D721Med (cell line): Measurements from ENCODE around the gene NUMA1.

Experiments
- DNase-seq: peaks from one replicate; pipeline ENCODE4 v3.0.0; 2011; ENCODE audit warnings: low spot score; ENCODE audit not compliant: insufficient read length
- FAIRE-seq: peaks from 2 replicates; lab custom pipeline; 2011; peaks lifted over from hg19 to GRCh38; lab: Jason Lieb, UNC
- TF ChIP-seq, protein P1 (sequence below): IDR thresholded peaks from 2 replicates; pipeline ENCODE4 v1.5.1; 2012; ENCODE audit warnings: mild to moderate bottlenecking, control low read depth; ENCODE audit not compliant: insufficient read depth; ENCODE audit errors: missing control alignments

The NUMA1 gene

DNA sequence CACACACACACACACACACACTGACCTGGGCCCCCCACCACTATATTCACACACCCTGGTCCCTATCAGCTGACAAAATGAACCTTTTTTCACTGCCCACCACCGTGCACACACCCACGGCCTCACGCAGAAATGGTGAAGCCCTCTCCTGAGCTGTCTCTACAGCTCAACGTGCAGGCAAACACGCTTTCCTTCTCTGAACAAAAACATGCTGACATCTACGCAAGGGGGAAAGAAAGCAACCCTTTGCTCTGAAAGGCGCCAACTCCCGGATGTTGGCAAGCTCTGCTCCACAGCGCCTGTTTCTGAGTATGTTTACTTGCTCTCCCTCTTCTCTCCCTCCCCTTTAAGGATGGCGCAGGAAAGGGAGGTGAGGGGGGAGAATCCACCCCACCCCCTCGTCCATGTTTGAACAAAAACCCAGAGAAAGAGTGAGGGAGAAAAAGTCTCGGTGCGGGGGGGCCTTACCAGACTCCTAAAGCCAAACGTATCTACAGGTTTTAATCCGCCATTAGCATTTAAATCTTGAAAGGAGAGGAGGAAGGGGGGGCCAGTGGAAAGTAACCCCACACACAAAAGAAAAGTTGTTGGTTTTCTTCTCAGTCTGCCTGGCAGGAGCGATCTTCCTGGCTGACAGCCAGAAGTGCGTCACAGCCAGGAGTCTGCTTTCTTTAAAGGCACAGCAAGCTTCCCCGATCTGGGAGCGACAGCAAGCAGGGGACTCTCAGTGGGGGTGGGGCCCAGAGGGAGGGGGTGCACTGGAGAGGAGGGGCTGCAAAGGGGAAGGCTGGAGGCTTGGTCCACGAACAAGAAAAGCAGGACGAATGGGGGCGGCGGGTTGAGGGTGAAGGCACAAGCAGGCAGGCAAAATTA is 39.6 kb downstream of the NUMA1 start:
- FAIRE-seq = no peak

DNA sequence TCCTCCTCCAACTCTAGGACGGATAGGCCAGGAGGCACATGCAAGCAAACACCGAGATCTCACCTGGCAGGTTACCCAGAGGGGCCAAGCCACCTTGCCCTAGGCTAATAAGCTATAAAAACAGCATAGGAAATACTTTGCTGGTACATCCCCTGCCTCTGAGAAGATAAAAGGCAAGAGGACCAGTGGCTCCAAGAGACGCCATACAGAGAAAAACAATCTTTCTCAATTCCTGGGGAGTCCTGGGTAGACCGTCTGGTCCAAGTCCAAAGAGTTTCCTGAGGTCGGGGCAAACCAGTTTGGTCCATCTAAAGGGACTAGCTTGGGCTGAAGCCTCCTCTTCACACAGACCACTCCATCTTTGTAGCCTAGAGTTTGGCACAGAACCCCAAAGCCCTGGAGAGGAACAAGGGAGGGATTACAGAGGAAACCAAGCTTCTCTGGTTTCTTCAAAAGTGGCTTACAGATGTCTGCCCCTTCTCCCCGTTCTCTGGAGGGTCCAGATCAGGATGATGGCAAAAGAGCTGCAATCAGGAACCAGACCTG is 40.4 kb downstream of the NUMA1 start:
- no peak for FAIRE-seq
- DNase-seq = no peak

More for the DNA sequence above, 39.6 kb downstream of the NUMA1 start:
- TF ChIP-seq, protein P1, sequence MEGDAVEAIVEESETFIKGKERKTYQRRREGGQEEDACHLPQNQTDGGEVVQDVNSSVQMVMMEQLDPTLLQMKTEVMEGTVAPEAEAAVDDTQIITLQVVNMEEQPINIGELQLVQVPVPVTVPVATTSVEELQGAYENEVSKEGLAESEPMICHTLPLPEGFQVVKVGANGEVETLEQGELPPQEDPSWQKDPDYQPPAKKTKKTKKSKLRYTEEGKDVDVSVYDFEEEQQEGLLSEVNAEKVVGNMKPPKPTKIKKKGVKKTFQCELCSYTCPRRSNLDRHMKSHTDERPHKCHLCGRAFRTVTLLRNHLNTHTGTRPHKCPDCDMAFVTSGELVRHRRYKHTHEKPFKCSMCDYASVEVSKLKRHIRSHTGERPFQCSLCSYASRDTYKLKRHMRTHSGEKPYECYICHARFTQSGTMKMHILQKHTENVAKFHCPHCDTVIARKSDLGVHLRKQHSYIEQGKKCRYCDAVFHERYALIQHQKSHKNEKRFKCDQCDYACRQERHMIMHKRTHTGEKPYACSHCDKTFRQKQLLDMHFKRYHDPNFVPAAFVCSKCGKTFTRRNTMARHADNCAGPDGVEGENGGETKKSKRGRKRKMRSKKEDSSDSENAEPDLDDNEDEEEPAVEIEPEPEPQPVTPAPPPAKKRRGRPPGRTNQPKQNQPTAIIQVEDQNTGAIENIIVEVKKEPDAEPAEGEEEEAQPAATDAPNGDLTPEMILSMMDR = no peak
- no peak for DNase-seq

DNA sequence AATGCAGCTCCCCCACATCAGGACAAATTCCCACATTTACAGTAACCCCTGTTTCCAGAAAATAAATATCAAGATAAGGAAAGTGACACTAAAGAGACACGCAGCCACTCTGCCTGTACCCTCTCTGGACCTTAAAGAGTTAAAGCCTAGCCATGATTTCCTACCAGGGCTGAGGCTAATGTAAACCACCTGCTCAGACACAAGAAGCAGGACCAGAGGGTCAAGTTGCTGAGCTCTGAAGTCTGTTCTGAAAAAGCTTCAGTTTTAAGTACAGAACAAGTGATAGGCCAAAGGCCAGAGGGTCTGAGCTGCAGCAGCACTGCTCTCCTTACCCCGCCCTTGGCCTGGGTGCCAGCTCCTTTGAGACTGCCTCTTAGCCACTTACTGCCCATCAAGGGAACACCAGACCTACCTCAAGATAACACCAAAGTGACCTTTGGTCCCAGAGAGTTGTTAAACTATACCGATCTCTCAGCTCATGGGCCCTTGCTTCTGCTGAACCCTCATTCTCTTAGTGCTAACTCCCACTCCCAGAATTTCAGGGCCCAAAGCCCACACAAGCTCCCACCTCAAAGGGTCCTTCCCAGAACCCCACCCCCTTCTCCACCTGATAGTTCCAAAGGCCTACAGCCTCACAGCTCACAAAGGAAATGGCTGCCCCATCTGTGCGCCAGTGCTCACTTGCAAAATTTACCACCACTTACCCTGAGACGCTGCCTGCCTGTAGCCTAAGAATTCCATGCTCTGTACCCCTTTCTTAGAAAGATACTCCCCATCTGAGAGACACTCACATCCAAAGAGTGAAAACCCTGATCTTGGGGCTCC is 41.1 kb downstream of the NUMA1 start:
- no peak for DNase-seq
- TF ChIP-seq, protein P1 = no peak
- FAIRE-seq = no peak

More for the DNA sequence above, 40.4 kb downstream of the NUMA1 start:
- TF ChIP-seq, protein P1 = no peak

DNA sequence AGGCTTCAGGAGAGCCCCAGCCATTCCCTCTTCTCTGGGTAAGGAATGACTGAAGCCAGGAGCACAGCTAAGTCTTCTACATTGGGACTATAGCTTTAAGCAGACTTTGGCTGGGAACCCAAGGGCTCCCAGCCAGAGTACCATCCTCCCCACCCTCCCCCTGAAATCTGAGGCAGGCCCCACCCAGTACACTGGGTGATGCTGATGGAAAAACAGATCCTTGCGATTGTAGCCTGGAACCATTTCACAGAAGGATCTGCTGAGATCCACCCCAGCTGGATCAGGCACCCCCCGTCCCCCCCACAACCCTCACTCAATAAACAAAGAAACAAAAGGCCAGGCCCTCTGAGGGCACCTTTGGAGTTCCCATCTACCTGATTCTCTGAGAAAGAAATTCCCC is 41.9 kb downstream of the NUMA1 start:
- TF ChIP-seq, protein P1 = no peak
- no peak for DNase-seq
- no peak for FAIRE-seq

DNA sequence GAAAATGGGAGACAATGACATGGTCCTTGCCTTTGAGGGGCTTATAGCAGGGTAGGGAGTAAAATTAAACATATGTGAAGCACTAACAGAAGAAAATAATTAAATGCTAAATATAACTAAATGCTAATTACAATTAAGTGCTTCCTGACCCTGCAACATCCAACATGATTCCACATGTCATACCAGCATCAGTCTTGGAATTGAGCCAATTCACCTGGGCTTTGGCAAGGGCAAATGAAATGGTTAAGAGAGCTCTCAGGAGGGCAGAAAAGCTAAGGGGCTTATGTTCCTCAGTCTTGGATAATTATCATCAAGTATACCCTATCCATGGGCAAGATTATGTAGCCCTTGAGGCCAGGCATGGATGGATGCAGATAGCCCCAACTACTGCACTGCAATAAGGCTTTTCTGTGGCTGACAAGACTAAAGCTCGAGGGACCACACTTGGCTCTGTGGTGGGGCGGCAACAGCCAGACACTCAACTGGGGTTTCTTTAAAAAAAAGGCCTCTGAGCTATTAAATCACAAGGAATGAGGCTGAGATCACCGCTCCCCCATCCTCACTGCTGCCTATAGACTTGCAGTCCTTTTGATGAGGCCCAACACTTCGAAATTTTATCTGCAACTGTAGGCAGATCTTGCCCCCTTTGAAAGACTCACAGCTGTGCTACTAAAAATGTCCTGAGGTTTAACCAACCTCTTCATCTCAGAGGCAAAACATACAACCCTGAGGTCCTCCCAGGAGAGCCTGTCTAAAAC is 42.6 kb downstream of the NUMA1 start:
- DNase-seq (no peak), FAIRE-seq (no peak)
- TF ChIP-seq, protein P1 = no peak

DNA sequence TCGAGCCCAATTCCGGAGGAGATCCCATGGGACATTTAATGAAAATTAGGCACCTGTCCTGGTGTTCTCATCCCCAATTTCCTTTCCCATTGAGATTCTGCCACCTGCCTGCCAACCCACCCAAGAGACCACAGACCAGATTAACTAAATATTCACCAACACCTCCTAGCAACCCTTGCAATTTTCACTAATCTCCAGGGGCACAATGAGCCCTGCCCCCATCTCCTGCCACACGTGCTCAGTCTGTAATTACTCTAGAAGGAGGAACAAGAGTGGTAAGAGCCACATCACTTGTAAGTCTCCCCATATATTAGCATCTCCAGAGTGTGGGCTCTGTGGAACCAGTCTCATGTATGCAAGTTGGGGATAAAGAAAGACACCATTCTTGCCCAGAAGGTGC is 43.7 kb downstream of the NUMA1 start:
- DNase-seq = no peak

More for the DNA sequence above, 43.7 kb downstream of the NUMA1 start:
- FAIRE-seq = no peak
- TF ChIP-seq, protein P1 = no peak
